Measurements from ENCODE around the gene MAPKAP1.

DNA sequence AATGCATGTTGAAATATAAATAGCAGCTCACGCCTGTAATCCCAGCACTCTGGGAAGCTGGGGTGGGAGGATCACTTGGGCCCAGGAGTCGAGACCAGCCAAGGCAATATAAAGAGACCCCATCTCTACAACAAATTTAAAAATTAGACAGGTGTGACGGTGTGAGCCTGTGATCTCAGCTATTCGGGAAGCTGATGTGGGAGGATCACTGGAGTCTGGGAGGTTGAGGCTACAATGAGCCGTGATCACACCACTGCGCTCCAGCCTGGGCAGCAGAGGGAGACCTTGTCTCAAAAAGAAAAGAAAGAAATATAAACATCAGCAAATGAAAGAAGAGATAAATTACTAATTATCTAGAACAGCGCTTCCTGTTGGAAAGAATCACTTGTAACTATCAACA, 105.0 kb downstream of the MAPKAP1 start:
- TF ChIP-seq POLR2A (IDR thresholded peaks at IDR 0.05; ENCODE audit: low read length) (no peak), GATA1 (IDR thresholded peaks at IDR 0.05; ENCODE audit: low read depth, low read length) (no peak)
